Measurements from ENCODE around the gene LGI4.

The LGI4 gene

DNA sequence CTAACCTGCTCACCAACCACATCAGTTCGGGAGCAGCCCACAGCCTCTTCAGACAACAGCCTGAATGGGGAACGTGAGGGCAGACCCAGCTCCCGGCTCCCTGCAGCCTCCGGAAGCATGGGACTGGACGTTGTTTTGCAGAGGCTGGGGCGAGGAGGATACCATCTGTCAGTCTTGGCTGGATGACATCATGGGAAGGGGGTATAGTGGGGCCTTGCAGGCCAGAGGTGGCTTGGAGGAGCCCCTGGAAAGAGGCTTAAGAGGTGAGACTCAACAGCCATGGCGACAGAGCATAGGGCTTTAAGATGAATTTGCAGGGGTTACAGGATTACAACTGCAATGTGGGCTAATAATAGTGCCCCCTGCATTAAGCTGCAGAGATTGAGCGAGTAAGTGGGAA is 17.7 kb downstream of the LGI4 start:
- Mint-ChIP-seq H3K9me3 (no peaks in the 10 kb centered on the region), H3K36me3 (ENCODE audit: low read depth) (no peaks in the 10 kb centered on the region), H3K27ac (no peak overlapping the region), H3K27me3 (ENCODE audit: low read depth, poor library complexity) (peaks cover 7% of the 10 kb centered on the region), H3K4me3 (no peak overlapping the region), H3K4me1 (peaks cover 38% of the 10 kb centered on the region)
- TF ChIP-seq, protein P1, sequence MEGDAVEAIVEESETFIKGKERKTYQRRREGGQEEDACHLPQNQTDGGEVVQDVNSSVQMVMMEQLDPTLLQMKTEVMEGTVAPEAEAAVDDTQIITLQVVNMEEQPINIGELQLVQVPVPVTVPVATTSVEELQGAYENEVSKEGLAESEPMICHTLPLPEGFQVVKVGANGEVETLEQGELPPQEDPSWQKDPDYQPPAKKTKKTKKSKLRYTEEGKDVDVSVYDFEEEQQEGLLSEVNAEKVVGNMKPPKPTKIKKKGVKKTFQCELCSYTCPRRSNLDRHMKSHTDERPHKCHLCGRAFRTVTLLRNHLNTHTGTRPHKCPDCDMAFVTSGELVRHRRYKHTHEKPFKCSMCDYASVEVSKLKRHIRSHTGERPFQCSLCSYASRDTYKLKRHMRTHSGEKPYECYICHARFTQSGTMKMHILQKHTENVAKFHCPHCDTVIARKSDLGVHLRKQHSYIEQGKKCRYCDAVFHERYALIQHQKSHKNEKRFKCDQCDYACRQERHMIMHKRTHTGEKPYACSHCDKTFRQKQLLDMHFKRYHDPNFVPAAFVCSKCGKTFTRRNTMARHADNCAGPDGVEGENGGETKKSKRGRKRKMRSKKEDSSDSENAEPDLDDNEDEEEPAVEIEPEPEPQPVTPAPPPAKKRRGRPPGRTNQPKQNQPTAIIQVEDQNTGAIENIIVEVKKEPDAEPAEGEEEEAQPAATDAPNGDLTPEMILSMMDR (IDR thresholded peaks at IDR 0.05): no peak
- DNase-seq: no peak

DNA sequence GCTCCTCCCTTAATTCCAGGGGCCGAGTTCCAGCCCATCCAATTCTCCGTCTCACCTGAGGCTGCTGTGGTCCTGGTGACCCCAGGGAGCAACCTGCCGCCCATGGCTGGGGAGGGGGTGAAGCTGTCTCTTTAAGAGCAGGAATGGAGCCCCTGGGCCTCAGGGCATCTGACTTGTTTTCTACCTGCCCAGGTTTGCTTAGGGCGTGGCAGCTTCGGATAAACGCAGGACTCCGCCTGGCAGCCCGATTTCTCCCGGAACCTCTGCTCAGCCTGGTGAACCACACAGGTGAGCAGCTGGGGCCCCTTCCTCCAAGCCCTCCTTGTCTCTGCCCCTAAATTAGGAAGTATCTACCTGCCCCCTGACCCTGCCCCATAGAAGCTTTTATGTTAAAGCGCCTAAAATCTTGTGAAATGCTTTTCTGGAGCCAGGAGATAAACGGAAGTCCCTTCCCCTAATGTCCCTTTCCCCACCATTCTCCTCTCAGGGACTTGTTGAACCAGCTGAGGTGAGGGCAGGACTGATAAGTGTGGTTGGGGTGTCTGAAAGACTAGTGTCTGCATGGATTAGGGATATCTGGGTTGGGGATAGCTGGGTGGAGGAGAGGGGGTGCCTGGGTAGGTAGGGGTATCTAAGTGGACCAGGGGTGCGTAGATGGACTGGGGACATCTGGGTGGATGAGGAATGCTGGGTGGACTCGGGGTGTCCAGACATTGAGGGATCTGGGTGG is 18.6 kb downstream of the LGI4 start:
- TF ChIP-seq, protein P1 (IDR thresholded peaks at IDR 0.05): no peak
- Mint-ChIP-seq H3K36me3 (ENCODE audit: low read depth) (no peaks in the 10 kb centered on the region), H3K4me3 (no peak overlapping the region), H3K9me3 (no peaks in the 10 kb centered on the region), H3K27me3 (ENCODE audit: low read depth, poor library complexity) (peaks cover 7% of the 10 kb centered on the region), H3K4me1 (peaks cover 43% of the 10 kb centered on the region), H3K27ac (peak overlapping the region; percentile 27)
- DNase-seq: no peak

DNA sequence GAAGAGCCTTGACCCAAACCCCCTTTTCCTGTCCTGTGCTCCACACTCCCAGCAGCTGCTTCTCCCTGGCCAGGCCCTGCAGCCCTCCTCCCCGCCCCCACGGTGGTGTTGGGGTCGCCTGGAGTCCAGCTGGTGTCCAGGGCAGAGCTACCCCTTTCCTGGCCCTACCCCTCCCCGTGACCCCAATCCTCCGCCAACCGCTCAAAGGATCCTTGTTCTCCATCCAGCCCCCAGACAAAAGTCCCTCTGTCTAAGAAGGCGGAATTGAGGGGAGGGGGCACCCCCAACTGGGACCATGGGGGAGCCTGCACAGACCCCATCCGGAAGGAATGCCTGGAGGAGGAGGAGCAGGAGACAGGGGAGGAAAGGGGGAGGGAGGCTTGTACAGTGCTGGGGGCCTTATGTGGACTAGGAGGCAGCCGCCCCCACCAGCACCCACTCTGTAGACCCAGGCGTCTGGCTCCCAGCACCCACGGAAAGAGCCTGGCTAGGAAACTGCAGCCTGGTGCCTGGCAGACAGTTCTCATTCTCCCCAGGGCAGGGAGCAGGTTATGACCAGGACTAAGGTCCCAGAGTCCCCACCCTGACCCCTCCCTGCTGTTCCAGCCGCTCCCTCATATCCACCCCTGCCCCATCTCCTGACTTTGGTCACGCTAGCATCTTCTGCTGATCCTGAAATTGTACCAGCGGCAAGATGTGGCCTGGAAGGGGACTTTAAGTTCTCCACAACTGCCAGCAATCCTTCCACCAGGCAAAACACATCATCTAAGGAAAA is 19.5 kb downstream of the LGI4 start, which contains the start of gene FXYD3:
Gene FXYD3, plus strand, starts transcription at position 647 of the 775 bp plus-strand sequence. CDS start 3,554 bp downstream, outside the sequence.
- peak within 1 kb of the TSS; percentile 71 for H3K4me3 Mint-ChIP-seq
- H3K4me1 Mint-ChIP-seq: peaks cover 50% of the 10 kb centered on the region
- H3K36me3 Mint-ChIP-seq (ENCODE audit: low read depth): no peaks in the 10 kb centered on the region
- H3K27ac Mint-ChIP-seq: peak within 1 kb of the TSS; percentile 27
- DNase-seq: peak; percentile 35
- H3K27me3 Mint-ChIP-seq (ENCODE audit: low read depth, poor library complexity): peaks cover 7% of the 10 kb centered on the region
- H3K9me3 Mint-ChIP-seq: no peaks in the 10 kb centered on the region
- TF ChIP-seq, protein P1 (IDR thresholded peaks at IDR 0.05): no peak

DNA sequence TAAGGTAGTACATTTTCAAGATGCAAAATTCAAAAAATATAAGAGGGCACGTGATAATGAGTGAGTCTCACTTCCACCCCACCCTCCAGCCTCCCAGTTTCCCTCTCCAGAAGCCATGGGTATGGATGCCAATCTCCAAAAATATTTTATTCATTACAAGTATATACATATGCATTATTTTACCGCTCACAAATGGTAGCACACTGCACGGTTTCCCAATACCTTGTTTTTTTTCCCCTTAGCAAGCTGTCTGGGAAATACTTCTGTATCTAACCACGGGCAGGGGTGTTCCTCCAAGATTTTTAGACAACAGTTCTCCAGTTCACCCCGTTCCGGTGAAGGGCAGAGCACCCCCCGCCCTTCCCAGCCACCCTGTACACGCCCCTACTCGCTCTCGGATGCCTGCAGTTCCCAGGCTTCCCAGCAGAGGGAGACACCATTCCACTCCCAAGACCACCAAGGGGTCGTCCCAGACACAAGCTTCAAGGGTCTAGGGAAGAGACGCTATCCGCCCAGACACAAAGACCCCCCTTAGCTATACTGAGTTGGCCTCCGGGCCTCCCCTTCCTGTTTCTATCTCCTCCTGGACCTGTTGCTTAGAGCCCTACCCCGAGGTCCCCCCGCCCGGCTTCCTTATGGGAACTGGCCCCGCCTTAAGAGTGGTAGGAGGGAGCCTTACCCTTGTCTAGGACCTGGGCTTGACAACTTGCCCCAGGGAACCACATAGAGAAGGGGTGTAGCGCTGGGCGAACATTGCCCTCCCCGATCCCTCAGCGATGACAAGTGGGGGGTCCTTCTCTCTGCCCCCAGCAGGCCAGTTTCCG is 20.3 kb downstream of the LGI4 start:
- Mint-ChIP-seq H3K4me1 (peaks cover 55% of the 10 kb centered on the region), H3K36me3 (ENCODE audit: low read depth) (no peaks in the 10 kb centered on the region), H3K4me3 (peak overlapping the region; percentile 71), H3K27ac (no peak overlapping the region), H3K27me3 (ENCODE audit: low read depth, poor library complexity) (peaks cover 7% of the 10 kb centered on the region), H3K9me3 (no peaks in the 10 kb centered on the region)
- peak; percentile 94 for DNase-seq
- TF ChIP-seq, protein P1 (IDR thresholded peaks at IDR 0.05): peak; percentile 96

DNA sequence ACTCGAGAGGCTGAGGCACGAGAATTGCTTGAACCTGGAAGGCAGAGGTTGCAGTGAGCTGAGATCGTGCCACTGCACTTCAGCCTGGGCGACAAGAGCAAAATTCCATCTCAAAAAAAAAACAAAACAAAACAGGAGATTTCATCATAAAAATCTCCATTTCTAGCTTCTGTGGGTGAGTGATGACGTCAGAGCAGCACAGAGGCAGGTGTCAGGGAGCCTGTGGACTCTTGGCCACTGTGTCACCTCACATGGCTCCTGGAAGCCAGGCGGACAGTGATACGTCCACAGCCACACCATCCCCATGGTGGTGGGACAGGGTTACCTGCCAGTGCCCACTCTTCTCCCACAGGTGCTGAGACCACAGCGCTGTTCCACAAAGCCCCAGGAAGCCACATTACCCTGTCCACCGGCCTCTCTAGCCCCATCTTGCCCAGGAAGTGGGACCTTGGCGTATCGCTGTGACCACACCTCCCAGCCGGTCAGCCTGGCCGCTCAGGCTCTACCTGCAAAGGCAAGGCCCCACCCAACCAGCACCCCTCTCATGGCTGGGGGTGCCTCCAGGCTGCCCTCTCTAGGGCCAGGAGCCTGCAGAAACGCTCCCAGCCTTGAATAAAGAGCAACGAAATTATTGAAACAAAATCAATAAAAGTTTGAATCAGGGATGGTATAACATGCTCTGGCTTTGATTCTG is 21.7 kb downstream of the LGI4 start:
- no peaks in the 10 kb centered on the region for H3K9me3 Mint-ChIP-seq
- TF ChIP-seq, protein P1 (IDR thresholded peaks at IDR 0.05): no peak
- no peak overlapping the region for H3K27ac Mint-ChIP-seq
- H3K27me3 Mint-ChIP-seq (ENCODE audit: low read depth, poor library complexity): peaks cover 7% of the 10 kb centered on the region
- H3K36me3 Mint-ChIP-seq (ENCODE audit: low read depth): no peaks in the 10 kb centered on the region
- no peak overlapping the region for H3K4me3 Mint-ChIP-seq
- DNase-seq: no peak
- peaks cover 64% of the 10 kb centered on the region for H3K4me1 Mint-ChIP-seq

Measured in nephron progenitor cell (in vitro differentiated cells).